ENCODE results near the gene ZNF507. TPM values are rescaled to one million over a fixed set of nuclear protein-coding genes. Genes with fewer than 3 reads are reported as not detected.
A peak's percentile ranks its signal among the peaks of the same experiment; 100 is the strongest.

ZNF507 gene
- 7.2 and 10.5 TPM in 2 replicates for total RNA-seq

- peak; percentile 33 to 76 for DNase-seq (ENCODE audit: low read depth in 2 of 2)
These were observed at the start of gene ZNF507 for GRCh38 chr19:32345261-32346207. TSS of gene ZNF507 (plus strand) at chr19:32345610. CDS start at chr19:32352831, 7,221 bp downstream.

GRCh38 chr19:32296694-32297093 lies 48.7 kb upstream of the ZNF507 start:
- DNase-seq (ENCODE audit: low read depth in 2 of 2), result no peak

- no peak for DNase-seq (ENCODE audit: low read depth in 2 of 2)
These were observed 42.6 kb upstream of the ZNF507 start for GRCh38 chr19:32302778-32303177.

GRCh38 chr19:32303193-32303592 lies 42.2 kb upstream of the ZNF507 start:
- DNase-seq (ENCODE audit: low read depth in 2 of 2), result no peak

GRCh38 chr19:32307591-32307990 lies 37.8 kb upstream of the ZNF507 start:
- no peak for DNase-seq (ENCODE audit: low read depth in 2 of 2)

GRCh38 chr19:32308431-32309077 lies 36.9 kb upstream of the ZNF507 start:
- no peak for DNase-seq (ENCODE audit: low read depth in 2 of 2)

GRCh38 chr19:32309711-32310390 lies 35.6 kb upstream of the ZNF507 start:
- DNase-seq (ENCODE audit: low read depth in 2 of 2), result no peak

- no peak for DNase-seq (ENCODE audit: low read depth in 2 of 2)
These were observed 34.0 kb upstream of the ZNF507 start for GRCh38 chr19:32311371-32311770.

GRCh38 chr19:32313569-32314265 lies 31.7 kb upstream of the ZNF507 start:
- no peak for DNase-seq (ENCODE audit: low read depth in 2 of 2)

- DNase-seq (ENCODE audit: low read depth in 2 of 2), result no peak
These were observed 29.4 kb upstream of the ZNF507 start for GRCh38 chr19:32316034-32316433.

GRCh38 chr19:32317086-32317485 lies 28.3 kb upstream of the ZNF507 start:
- DNase-seq (ENCODE audit: low read depth in 2 of 2), result no peak

- no peak for DNase-seq (ENCODE audit: low read depth in 2 of 2)
These were observed 26.4 kb upstream of the ZNF507 start for GRCh38 chr19:32318884-32319520.

- no peak for DNase-seq (ENCODE audit: low read depth in 2 of 2)
These were observed 22.9 kb upstream of the ZNF507 start for GRCh38 chr19:32322541-32322940.

- DNase-seq (ENCODE audit: low read depth in 2 of 2), result no peak
These were observed 20.7 kb upstream of the ZNF507 start for GRCh38 chr19:32324631-32325285.

- no peak for DNase-seq (ENCODE audit: low read depth in 2 of 2)
These were observed 15.1 kb upstream of the ZNF507 start for GRCh38 chr19:32330213-32330857.

GRCh38 chr19:32333227-32333626 lies 12.2 kb upstream of the ZNF507 start:
- DNase-seq (ENCODE audit: low read depth in 2 of 2), result no peak

GRCh38 chr19:32336259-32337083 lies 8.9 kb upstream of the ZNF507 start:
- DNase-seq (ENCODE audit: low read depth in 2 of 2), result no peak

- no peak for DNase-seq (ENCODE audit: low read depth in 2 of 2)
These were observed 8.2 kb upstream of the ZNF507 start for GRCh38 chr19:32337084-32337808.
